Lower leg skin (tissue), 4 donors: ENCODE data around the gene STPG1. TPM values are rescaled to one million over a fixed set of nuclear protein-coding genes. Genes with fewer than 3 reads are reported as not detected.

Experiments
- DNase-seq, 2 donors: peaks; one replicate each; pipeline ENCODE4 v3.0.0-alpha.2; 2019; ENCODE audit warnings: low spot score in 2 of 2
- H3K4me3 ChIP-seq: fragments of 200-600 bp; sonication (generic); 2 replicates; pipeline ENCODE4 v1.5.1; 2017; ENCODE audit warnings: mild to moderate bottlenecking, low read depth; ENCODE audit not compliant: poor library complexity, severe bottlenecking
- POLR2A ChIP-seq, 2 donors: fragments of 450-650 bp; IDR thresholded peaks; one replicate each; pipeline ENCODE4 v1.6.1; 2016 to 2017; ENCODE audit warnings: antibody characterized with exemption in 2 of 2, mild to moderate bottlenecking in 1 of 2, moderate library complexity in 1 of 2
- WGBS, 2 donors: methylation state at CpG; one replicate each; pipeline ENCODE4 v1.1.5; 2018; 5-methylcytosine and 5-hydroxymethylcytosine counted together
- intact Hi-C: fragments of 100-400 bp; cut with DNase I; formaldehyde crosslinking; loops from one replicate; pipeline ENCODE4 v1.15.0; 2023; ENCODE audit warnings: low total_unique reads
- total RNA-seq, 4 donors: library from RNA; depleted of rRNA; stranded (reverse); fragments of >200 nt; gene quantifications; one replicate each; pipeline ENCODE4 v1.1.0, GENCODE V29; 2016
- TF ChIP-seq, protein P1 (sequence below), 3 donors: fragments of 450-650 bp; IDR thresholded peaks; one replicate each; pipeline ENCODE4 v1.5.1; 2016; ENCODE audit warnings: antibody characterized with exemption in 3 of 3, mild to moderate bottlenecking in 3 of 3, moderate library complexity in 2 of 3

STPG1 gene
- total RNA-seq, 4 donors from 2014 or later: 3.6 to 8.5 (median 6.4) TPM

DNA sequence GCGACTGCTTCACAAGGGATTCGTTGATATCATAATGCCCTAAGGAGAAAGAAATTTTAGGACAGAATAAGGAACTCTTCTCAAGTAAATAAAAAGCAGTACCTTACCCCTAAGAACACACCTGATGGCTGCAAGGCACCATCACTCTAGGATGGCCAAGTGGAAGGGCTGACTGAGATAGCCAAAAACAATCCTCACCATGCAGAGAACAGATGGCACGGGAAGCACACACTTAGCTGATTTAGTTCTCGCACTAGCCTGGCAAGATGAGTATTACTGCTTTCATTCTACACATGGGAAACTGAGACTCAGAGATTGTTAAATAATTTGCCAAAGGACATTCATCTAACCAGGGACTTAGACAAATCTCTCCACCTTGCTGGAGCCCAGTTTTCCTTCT is 43.8 kb downstream of the STPG1 start:
- no peak for DNase-seq
- 88 to 90% methylated on average over 4 of the region's 4 CpGs for WGBS, 2 donors
- TF ChIP-seq, protein P1, sequence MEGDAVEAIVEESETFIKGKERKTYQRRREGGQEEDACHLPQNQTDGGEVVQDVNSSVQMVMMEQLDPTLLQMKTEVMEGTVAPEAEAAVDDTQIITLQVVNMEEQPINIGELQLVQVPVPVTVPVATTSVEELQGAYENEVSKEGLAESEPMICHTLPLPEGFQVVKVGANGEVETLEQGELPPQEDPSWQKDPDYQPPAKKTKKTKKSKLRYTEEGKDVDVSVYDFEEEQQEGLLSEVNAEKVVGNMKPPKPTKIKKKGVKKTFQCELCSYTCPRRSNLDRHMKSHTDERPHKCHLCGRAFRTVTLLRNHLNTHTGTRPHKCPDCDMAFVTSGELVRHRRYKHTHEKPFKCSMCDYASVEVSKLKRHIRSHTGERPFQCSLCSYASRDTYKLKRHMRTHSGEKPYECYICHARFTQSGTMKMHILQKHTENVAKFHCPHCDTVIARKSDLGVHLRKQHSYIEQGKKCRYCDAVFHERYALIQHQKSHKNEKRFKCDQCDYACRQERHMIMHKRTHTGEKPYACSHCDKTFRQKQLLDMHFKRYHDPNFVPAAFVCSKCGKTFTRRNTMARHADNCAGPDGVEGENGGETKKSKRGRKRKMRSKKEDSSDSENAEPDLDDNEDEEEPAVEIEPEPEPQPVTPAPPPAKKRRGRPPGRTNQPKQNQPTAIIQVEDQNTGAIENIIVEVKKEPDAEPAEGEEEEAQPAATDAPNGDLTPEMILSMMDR (IDR thresholded peaks at IDR 0.05): no peak
- no peak for TF ChIP-seq POLR2A (IDR thresholded peaks at IDR 0.05)
- intact Hi-C loops: no loop called here
- no peak overlapping the region for H3K4me3 ChIP-seq

DNA sequence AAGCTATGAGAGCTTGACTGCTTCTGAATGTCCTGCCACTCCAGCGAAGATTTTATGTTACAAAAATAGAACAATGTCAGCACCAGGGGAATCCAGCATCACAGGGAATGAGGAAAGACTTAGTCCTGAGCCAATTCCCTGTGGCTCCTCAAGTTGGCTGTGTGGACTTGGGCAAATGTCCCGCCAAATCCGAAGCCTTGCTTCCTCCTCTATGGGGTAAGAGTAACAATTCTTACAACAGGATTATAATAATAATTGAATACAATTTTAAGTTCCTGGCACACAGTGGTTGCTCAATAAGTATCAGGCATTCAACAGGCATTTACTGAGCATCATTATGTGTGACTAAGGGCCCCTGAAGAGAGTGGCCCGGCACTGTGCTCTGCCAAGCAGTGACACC is 44.4 kb downstream of the STPG1 start:
- 47 to 52% methylated on average over 4 of the region's 4 CpGs for WGBS, 2 donors
- no peak overlapping the region for H3K4me3 ChIP-seq
- intact Hi-C loops: no loop called here
- TF ChIP-seq, protein P1 (IDR thresholded peaks at IDR 0.05): no peak
- TF ChIP-seq POLR2A (IDR thresholded peaks at IDR 0.05): no peak
- DNase-seq: peak; percentile 85 to 93

DNA sequence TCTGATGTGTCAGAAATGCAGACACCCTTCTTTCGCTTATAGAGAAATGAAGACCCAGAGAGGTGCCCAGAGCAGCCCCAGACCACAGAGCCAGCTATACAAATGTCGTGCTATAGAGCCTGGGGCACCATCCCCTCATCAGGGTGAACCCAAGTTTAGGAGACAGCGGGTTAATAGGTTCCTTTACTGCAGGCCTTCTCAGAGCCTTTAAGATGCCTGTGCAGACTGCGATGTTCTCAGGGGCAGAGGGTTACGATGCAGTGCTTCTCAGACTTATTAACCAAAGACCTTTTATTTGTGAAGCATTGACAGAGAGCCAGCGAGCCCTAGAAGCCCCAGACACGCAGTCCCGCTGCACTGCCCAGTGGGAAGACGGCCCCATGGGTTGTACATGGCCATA is 46.9 kb downstream of the STPG1 start:
- intact Hi-C loops: no loop called here
- 93 to 98% methylated on average over 9 of the region's 9 CpGs for WGBS, 2 donors
- no peak overlapping the region for H3K4me3 ChIP-seq
- TF ChIP-seq POLR2A (IDR thresholded peaks at IDR 0.05): no peak
- TF ChIP-seq, protein P1 (IDR thresholded peaks at IDR 0.05): no peak
- DNase-seq: no peak

DNA sequence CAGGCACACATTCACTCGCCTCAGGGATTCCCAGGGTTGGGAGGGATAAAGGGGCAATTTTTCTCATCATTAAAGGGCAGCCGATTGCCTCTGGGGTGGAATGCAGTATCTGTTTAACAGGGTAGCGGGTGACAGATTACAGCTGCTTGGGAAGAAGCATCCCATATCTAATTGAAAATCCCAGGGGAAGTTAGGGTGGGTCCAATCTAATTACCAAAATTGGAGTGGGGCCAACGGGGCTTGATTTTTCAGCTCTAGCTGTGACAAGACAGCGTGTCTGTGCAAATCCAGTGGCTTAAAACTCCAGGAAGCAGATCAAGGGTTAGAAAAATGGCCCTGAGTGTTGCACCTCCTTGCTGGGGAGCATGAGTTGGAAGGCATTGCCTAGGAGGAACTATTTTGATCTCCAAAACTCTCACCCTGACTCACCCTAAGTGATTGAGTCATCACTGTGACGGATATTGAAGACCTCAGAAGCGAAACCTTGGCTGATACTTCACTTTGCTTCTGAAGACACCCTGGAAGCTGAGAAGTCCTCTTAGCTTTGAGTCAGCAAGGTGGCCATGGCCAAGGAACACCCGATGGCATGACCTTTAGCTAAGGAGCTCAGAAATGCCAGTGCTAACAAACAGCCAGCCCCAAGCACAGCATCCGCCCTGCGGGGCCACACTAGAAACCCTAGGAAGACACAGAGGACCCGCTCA is 48.5 kb downstream of the STPG1 start:
- intact Hi-C loops: no loop called here
- no peak overlapping the region for H3K4me3 ChIP-seq
- DNase-seq: peak in 1 of 2 donors; percentile 43
- no peak for TF ChIP-seq POLR2A (IDR thresholded peaks at IDR 0.05)
- TF ChIP-seq, protein P1 (IDR thresholded peaks at IDR 0.05): no peak
- 43 to 51% methylated on average over 11 of the region's 11 CpGs for WGBS, 2 donors

DNA sequence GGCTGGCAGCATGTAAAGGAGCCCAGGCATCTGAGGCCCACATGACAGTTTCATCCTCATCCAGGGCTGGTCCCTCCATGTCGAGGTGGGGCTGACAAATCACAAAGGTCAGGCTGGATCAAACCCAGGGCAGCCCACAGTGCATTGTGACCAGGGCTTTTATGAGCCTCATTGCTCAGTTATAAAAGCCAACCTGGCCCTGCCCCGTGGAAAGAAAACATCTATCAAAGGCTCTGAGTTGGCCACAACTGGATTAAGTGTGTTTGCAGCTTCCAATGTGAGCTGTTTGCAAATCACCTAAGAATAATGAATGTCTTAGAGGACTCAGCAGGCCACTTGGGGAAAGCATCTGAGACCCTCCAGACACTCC is 49.0 kb downstream of the STPG1 start:
- H3K4me3 ChIP-seq: no peak overlapping the region
- 22 to 52% methylated on average over 2 of the region's 2 CpGs for WGBS, 2 donors
- TF ChIP-seq POLR2A (IDR thresholded peaks at IDR 0.05): no peak
- TF ChIP-seq, protein P1 (IDR thresholded peaks at IDR 0.05): no peak
- no peak for DNase-seq
- intact Hi-C loops: no loop called here

DNA sequence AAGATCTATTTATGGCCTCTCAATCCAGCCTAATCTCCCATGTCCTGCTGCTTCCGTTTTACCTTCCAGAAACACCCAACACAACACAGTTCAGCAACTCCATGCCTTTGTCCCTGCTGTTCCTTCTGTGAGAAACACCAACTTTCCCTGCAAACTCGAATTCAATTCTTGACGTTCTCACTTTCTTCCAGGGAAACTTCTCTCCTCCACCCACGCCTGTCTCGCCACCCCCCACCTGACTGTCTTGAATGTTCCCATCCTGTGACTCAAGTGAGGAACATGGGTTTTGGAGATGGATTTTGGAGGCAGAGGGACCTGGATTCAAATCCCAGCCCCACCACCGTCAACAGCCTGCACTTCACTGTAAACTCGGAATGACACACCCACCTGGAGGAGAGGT is 49.6 kb downstream of the STPG1 start:
- no peak for TF ChIP-seq POLR2A (IDR thresholded peaks at IDR 0.05)
- 88 to 89% methylated on average over 7 of the region's 7 CpGs for WGBS, 2 donors
- no peak overlapping the region for H3K4me3 ChIP-seq
- intact Hi-C loops: no loop called here
- no peak for DNase-seq
